ENCODE measurements around the gene GPR26.
"Not testable (repeated sequence)": the region's sequence is repeated elsewhere in the genome, so short reads cannot be mapped to it uniquely, and the experiment has no call there.

Gene GPR26

GRCh38 chr10:123729523-123729922, 63.4 kb downstream of the GPR26 start:
- H3K4me1 ChIP-seq: peaks cover 0 to 8% (median 0%) of the 10 kb centered on the region in 4 donors

DNA sequence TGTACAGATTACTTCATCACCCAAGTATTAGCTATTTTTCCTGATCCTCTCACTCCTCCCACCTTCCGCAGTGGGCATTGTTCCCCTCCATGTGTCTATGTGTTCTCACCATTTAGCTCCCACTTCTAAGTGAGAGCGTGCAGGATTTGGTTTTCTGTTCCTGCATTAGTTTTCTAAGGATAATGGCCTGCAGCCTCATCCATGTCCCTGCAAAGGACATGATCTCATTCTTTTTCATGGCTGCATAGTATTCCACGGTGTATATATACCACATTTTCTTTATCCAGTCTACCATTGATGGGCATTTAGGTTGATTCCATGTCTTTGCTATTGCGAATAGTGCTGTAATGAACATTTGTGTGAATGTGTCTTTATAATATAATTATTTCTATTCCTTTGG, 70.8 kb downstream of the GPR26 start:
- H3K36me3 ChIP-seq; H3K27me3 ChIP-seq; H3K27ac ChIP-seq; H3K4me3 ChIP-seq; H3K9me3 ChIP-seq; H3K4me1 ChIP-seq; intact Hi-C loops (cut with DNase I; ENCODE audit: low total_unique reads); DNase-seq: not testable (repeated sequence)

More at GRCh38 chr10:123729523-123729922, 63.4 kb downstream of the GPR26 start:
- no peak overlapping the region for H3K27ac ChIP-seq
- no peaks in the 10 kb centered on the region for H3K36me3 ChIP-seq
- no peak for TF ChIP-seq CTCF (IDR thresholded peaks at IDR 0.05)
- intact Hi-C loops (cut with DNase I; ENCODE audit: low total_unique reads): no loop called here
- no peaks in the 10 kb centered on the region for H3K9me3 ChIP-seq
- no peak overlapping the region for H3K4me3 ChIP-seq
- no peaks in the 10 kb centered on the region for H3K27me3 ChIP-seq
- DNase-seq: no peak

DNA sequence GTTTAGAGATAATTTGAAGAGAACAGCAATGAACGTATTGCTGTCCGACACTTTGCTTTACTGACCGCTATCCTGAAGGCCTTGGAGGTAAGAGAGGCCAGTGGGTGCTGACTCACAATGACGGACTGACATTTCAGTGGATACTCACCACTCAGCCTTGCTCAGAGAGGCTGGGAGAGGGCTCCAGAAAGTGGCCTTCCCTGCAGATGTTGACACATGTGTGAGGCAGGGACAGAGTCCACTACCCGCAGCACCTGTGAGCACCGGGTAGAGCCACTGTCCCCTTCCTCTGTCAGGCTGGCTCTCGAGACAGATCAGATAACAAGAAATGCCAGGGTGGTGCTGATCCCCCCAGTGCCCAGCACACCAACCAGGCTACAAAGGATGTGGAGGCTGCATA, 75.0 kb downstream of the GPR26 start:
- no peaks in the 10 kb centered on the region for H3K36me3 ChIP-seq
- peaks cover 0 to 9% (median 2%) of the 10 kb centered on the region in 4 donors for H3K4me1 ChIP-seq
- H3K4me3 ChIP-seq: no peak overlapping the region
- no peak for DNase-seq
- H3K27ac ChIP-seq: no peak overlapping the region
- no peaks in the 10 kb centered on the region for H3K9me3 ChIP-seq
- no peaks in the 10 kb centered on the region for H3K27me3 ChIP-seq
- intact Hi-C loops (cut with DNase I; ENCODE audit: low total_unique reads): no loop called here
- TF ChIP-seq CTCF (IDR thresholded peaks at IDR 0.05): no peak

DNA sequence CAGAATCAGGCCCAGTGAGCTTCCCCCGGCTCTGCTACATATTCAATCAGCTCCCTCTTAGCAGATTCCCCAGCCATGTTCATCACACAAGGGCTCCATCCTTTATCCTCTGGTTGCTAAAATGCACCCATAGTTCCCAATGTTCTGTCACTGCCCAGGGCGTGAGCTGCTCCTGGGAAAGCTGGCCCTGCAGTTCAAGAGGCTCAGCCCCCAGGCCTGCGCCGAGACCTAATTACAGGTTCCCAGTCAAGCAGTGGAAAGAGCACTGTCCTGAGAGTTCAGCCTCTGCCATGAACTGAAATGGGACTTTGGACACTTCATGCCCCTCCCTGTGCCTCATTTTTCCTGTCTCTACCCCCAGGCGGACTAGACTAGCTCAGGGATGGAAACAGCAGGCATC, 75.6 kb downstream of the GPR26 start:
- DNase-seq: no peak
- H3K9me3 ChIP-seq: no peaks in the 10 kb centered on the region
- TF ChIP-seq CTCF (IDR thresholded peaks at IDR 0.05): no peak
- H3K36me3 ChIP-seq: no peaks in the 10 kb centered on the region
- H3K27ac ChIP-seq: no peak overlapping the region
- H3K4me1 ChIP-seq: peaks cover 0 to 9% (median 2%) of the 10 kb centered on the region in 4 donors
- H3K27me3 ChIP-seq: no peaks in the 10 kb centered on the region
- intact Hi-C loops (cut with DNase I; ENCODE audit: low total_unique reads): no loop called here
- H3K4me3 ChIP-seq: no peak overlapping the region

DNA sequence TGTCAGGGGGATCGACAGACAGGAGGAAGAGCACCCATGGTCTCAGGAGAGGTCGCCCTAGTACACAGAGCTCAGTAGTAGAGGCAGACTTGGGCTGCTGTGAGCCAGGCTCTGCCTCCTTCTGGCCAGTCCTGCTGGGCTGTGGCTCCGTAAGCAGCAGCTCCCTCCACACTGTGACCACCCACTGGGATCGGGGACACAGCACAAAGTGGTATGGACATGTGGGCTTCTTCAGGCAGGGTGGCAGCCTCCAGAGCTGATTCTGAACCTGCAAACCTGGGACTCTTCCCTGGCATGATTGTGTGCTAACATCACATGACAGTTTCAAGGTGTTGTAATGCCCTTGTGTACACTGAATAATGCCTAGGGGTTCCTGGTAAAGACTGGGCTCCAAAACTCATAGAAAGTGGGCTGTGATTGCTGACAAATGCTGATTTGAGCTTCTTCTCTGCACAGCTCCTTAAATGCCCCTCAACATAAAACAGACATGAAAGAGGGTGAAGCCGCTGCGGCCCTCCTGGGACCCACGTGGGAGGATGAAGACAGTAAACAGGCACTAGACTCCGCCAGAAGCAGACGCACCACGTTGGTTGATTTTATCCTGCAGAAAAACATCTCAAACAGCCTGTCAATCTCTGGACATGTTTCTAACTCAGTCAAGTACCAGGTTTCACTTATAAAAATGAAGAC, 76.7 kb downstream of the GPR26 start:
- Histone ChIP-seq H3K36me3 (no peaks in the 10 kb centered on the region), H3K27me3 (no peaks in the 10 kb centered on the region), H3K4me3 (no peak overlapping the region), H3K9me3 (no peaks in the 10 kb centered on the region), H3K4me1 (peaks cover 0 to 9% (median 2%) of the 10 kb centered on the region in 4 donors), H3K27ac (no peak overlapping the region)
- intact Hi-C loops (cut with DNase I; ENCODE audit: low total_unique reads): no loop called here
- no peak for DNase-seq
- TF ChIP-seq CTCF (IDR thresholded peaks at IDR 0.05): no peak

DNA sequence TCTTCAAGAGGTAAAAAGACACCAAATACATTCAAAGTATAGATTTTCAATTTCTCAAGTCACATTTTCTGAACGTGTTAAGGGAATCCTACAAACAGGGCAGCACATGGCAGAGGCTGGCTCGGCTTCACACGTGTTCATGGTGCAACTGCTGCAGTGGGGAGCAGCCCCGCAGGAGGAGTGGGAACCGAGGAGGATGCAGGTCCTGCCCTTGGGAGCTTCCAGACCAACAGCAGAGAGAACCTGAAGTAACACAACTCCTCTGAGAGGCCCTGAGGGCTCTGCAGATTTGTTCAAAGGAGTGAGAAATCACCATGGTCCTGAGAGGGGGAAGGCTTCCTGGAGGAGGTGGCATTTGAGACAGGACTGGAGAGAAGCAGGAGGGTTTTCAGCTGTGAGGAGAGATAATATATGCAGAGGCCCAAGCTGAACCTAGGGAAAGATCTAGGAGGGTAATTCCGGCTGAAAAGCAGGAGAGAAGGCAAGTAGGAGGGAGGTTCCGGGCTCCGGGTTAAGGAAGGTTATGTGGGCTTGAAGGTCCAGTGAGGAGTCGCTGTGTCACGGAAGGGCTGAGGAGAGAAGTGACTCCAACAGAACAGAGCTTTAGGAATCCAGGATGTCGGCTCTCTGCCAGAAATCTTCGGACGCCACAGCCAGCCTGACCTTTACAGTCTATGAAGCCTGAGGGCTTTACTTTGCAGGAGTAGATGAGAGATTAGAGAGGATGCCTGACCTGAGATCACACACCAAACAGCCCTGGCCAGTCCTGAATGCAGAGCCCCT, 77.5 kb downstream of the GPR26 start:
- no peaks in the 10 kb centered on the region for H3K27me3 ChIP-seq
- peaks cover 0 to 9% (median 2%) of the 10 kb centered on the region in 4 donors for H3K4me1 ChIP-seq
- no peak overlapping the region for H3K4me3 ChIP-seq
- peaks cover 0 to 4% (median 0%) of the 10 kb centered on the region in 3 donors for H3K36me3 ChIP-seq
- DNase-seq: no peak
- no peak overlapping the region for H3K27ac ChIP-seq
- intact Hi-C loops (cut with DNase I; ENCODE audit: low total_unique reads): no loop called here
- H3K9me3 ChIP-seq: no peaks in the 10 kb centered on the region
- TF ChIP-seq CTCF (IDR thresholded peaks at IDR 0.05): no peak
